Astrocyte of the spinal cord (primary cell): ENCODE measurements around the gene RFT1.

Experiments used
- DNase-seq: peaks from one replicate; pipeline ENCODE4 v3.0.0; 2011; ENCODE audit warnings: low read depth, low spot score
- H3K4me3 ChIP-seq: 2 replicates; pipeline ENCODE4 v1.5.1; 2011; ENCODE audit warnings: low read depth, mild to moderate bottlenecking, low read length, moderate library complexity
- in situ Hi-C: cut with HindIII; loops from 2 replicates; pipeline ENCODE4 v1.10.0; 2017; ENCODE audit warnings: low sequenced_read_pairs
- TF ChIP-seq, protein P1 (sequence below): IDR thresholded peaks from 2 replicates; pipeline ENCODE4 v1.5.1; 2012; ENCODE audit warnings: low read depth, mild to moderate bottlenecking, low read length, inconsistent platforms

RFT1 gene

DNA sequence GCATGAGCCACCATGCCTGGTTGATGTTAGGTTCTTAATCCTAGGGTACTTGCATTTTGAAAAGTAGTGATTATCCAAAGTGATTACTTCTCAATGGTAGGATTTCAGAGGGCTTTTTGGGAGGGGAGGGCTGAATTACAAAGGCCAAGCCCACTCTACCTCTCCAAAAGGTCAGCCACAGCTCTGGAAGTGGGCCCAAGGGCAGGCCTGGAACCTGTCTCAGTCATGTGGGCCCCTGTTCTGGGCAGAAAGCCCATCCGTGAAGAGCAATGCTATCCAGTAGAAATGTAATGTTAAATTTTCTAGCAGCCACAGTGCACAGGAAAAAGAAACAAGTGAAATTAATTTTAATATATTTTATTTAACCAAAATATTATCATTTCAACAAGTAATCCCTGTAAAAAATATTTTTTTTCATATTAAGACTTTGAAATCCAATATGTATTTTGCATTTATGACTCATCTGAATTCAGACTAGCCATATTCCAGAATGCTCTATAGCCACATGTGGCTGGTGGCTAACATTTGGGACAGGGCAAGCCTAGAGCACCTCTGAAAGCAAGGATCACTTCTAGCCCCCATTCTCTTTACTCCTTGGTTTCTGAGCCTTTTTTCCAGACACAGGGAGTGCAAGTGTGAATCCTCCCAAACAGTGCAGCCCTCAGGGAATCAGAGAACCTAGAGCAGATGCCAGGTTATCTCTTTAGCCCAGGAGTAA, 16.8 kb downstream of the RFT1 start:
- DNase-seq: no peak
- TF ChIP-seq, protein P1, sequence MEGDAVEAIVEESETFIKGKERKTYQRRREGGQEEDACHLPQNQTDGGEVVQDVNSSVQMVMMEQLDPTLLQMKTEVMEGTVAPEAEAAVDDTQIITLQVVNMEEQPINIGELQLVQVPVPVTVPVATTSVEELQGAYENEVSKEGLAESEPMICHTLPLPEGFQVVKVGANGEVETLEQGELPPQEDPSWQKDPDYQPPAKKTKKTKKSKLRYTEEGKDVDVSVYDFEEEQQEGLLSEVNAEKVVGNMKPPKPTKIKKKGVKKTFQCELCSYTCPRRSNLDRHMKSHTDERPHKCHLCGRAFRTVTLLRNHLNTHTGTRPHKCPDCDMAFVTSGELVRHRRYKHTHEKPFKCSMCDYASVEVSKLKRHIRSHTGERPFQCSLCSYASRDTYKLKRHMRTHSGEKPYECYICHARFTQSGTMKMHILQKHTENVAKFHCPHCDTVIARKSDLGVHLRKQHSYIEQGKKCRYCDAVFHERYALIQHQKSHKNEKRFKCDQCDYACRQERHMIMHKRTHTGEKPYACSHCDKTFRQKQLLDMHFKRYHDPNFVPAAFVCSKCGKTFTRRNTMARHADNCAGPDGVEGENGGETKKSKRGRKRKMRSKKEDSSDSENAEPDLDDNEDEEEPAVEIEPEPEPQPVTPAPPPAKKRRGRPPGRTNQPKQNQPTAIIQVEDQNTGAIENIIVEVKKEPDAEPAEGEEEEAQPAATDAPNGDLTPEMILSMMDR: no peak
- no peak overlapping the region for H3K4me3 ChIP-seq
- in situ Hi-C loops: no loop called here

DNA sequence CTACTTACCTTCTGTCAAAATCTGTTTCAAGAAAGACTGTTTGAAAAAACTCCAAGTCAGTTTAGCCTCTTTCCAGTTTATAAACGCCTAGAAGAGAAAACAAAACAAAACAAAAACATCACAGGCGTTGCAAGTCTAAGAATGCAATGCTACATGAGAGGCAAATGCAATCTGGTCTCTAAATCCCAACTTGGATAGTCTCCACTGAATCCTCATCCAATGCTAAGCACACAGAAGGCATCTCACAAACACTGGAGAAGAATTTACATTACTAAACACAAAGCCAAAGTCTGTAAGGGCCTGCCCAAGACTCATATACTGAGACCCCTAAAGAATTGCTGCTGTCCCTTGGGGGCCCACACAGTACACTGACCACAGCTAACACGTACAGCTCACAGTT, 18.4 kb downstream of the RFT1 start:
- TF ChIP-seq, protein P1: no peak
- H3K4me3 ChIP-seq: no peak overlapping the region
- in situ Hi-C loops: no loop called here
- no peak for DNase-seq

DNA sequence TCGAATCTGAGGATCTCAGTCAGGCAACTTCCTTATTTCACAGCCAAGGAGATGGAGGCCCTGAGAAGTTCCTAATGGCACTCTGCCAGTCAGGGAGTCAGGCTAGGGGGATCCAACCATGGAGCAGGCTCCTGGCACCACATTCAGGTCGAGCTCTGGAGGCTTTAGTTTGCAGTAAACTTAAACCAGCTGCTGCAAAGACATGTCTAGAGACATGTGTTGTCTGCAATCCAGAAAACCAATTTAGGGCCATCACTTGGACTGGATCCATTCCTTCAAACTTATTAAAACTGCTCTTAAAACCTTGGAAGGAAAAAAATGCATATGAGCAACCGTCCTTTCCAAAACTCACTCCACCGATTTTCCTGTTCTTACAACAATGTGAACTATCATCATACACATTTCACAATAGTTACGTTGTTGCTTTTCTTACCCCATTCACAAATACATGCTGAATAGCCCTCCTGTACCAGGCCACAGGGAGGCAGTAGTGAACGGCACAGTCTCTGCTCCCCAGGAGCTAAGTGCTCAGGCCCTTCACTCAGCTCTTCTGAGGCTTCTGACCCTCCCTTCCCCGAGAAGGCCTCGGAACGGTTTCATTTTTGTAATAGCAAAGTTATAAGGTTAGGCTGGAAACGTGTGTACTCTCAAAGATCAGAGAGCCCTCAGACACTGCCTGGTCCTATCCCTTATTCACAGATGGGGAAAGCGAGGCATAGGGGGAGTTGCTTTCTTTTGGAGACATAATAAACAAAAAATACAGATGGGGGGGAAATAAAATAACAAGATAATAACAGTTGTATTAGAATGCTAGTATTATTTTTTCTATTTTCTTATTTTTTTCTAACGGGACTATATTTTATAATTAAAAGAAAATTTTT, 20.1 kb downstream of the RFT1 start:
- TF ChIP-seq, protein P1: peak; percentile 60
- in situ Hi-C loops: no loop called here
- peak; percentile 50 for DNase-seq
- H3K4me3 ChIP-seq: no peak overlapping the region

DNA sequence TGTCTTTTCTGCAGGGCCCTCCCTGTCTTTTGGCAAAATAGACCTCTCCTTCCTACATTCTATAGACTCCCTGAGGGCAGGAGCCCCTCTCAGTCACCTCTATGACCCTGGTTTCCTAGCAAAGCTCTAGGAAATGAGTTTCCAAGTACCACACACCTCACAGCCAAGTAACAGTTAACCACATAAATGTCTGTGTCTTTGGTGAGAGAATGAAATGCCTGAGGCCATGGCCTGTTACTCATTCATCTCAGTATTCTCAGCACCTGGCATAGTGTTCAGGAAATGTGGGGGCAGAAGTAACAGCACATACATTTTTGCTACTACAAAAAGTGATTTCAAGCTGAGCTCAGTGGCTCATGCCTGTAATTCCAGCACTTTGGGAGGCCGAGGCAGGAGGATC, 21.0 kb downstream of the RFT1 start:
- in situ Hi-C loops: no loop called here
- TF ChIP-seq, protein P1: no peak
- H3K4me3 ChIP-seq: no peak overlapping the region
- peak; percentile 76 for DNase-seq

DNA sequence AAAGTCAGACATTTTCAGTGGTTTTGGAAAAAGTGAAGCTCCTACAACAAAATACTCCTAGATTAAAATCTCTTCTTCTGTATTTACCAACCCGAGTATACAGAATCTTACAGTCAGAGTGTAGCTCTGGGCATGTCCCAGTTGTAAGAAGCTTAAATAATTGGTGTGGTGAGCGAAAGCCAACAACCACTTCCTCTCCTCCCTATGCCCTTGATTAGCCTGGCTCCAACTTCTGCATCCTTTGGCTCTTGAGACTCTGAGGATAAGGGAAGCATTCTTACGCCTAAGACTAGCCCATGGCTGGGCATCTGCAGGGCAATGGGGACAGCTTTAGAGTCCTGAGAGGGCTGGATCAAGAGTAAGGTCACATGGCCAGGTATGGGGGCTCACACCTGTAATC, 25.5 kb downstream of the RFT1 start:
- in situ Hi-C loops: no loop called here
- H3K4me3 ChIP-seq: no peak overlapping the region
- TF ChIP-seq, protein P1: no peak

DNA sequence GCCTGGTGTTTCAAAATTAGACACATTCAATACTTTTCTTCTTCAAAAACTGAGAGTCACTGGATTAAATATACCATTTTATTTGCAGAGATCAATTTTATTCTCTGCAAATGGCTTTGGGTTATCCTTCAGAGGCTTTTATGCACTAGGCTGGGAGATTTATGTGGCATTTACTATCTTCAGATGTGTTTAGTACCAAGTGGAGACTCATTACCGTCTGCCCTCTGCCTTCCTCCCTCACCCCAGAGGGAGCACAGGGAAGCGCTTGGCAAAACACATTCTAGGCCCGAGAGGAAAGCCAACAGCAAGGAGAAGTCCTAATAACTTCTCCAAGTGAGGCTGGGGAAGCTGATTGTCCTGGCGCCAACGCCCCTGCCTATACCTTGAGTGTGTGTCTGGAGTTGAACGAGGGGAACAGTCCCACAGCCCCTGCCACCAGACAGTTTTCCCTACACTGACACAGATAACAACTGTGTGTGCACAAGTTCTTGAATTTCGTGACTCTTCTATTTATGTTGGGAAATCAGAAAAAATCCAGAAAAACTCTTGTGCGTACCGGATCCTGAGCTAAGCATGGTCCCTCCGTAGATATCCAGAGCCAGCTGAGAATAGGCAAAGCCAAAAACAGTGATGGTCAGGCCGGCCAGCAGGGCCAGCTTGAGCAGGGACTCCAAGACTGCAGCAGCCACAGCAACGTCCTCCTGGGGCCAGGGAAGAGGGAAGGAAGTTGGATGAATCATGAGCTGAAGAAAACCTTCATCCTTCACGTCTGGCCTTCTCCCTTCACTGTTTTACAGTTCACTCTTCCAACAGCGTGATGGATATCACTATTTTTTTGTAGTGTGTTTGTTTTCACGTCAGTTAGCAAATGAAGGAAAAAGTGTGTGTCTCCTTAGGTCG, 26.6 kb downstream of the RFT1 start:
- TF ChIP-seq, protein P1: no peak
- in situ Hi-C loops: no loop called here
- no peak overlapping the region for H3K4me3 ChIP-seq
- DNase-seq: no peak

More for the DNA sequence above, 25.5 kb downstream of the RFT1 start:
- DNase-seq: no peak
